ENCODE measurements around the gene MBNL1. TPM values are rescaled to one million over a fixed set of nuclear protein-coding genes. Genes with fewer than 3 reads are reported as not detected.

MBNL1 gene
- polyA plus RNA-seq, 3 donors, result 190 to 204 (median 191) TPM

- no peak for TF ChIP-seq CTCF (IDR thresholded peaks at IDR 0.05)
- peak overlapping the region; percentile 10 to 76 for H3K4me3 Mint-ChIP-seq
- no peak overlapping the region for H3K9ac ChIP-seq (ENCODE audit: insufficient read depth, low read length, poor library complexity, severe bottlenecking)
- intact Hi-C loops (cut with micrococcal nuclease), result no loop called here
- H3K27me3 Mint-ChIP-seq (ENCODE audit: low read depth in 3 of 3), result no peaks in the 10 kb centered on the region
- peaks cover 64% of the 10 kb centered on the region for H3K4me1 Mint-ChIP-seq
- H3K9me3 ChIP-seq (replicated peaks in 1 of 2; ENCODE audit: control insufficient read depth in 1 of 2, insufficient read depth in 1 of 2, low read length in 2 of 2), result no peaks in the 10 kb centered on the region
- DNase-seq, result peak in 2 of 3 donors; percentile 70 to 89
- H4K20me1 ChIP-seq (ENCODE audit: insufficient read depth, low read length), result peaks cover 36% of the 10 kb centered on the region
- H3K27me3 ChIP-seq (ENCODE audit: control insufficient read depth in 2 of 2, insufficient read depth in 2 of 2, low read length in 2 of 2), result no peaks in the 10 kb centered on the region
- H3K4me1 ChIP-seq (ENCODE audit: control insufficient read depth in 1 of 2, insufficient read depth in 2 of 2, low read length in 2 of 2), result peaks cover 54 to 74% of the 10 kb centered on the region in 2 donors
- H2AFZ ChIP-seq (ENCODE audit: insufficient read depth, low read depth, low read length, poor library complexity, severe bottlenecking), result no peak overlapping the region
- H3K36me3 ChIP-seq (replicated peaks in 1 of 2; ENCODE audit: control insufficient read depth in 1 of 2, insufficient read depth in 2 of 2, low read length in 2 of 2), result no peaks in the 10 kb centered on the region
- H3K9me3 Mint-ChIP-seq, result no peaks in the 10 kb centered on the region
- peak overlapping the region in 1 of 3 experiments; percentile 50 for H3K4me3 ChIP-seq (replicated peaks in 1 of 3; ENCODE audit: low read depth in 2 of 3, low read length in 3 of 3)
- H3K27ac Mint-ChIP-seq, result peak overlapping the region; percentile 86 to 97 (median 93)
- peaks cover 0 to 9% of the 10 kb centered on the region in 2 donors for H3K36me3 Mint-ChIP-seq
- H3K79me2 ChIP-seq (ENCODE audit: insufficient read depth, low read length), result peaks cover 87% of the 10 kb centered on the region
- no CpG with 5 or more reads among the region's 3 CpGs for WGBS (ENCODE audit: insufficient coverage)
- H3K27ac ChIP-seq (ENCODE audit: low read depth in 1 of 2, low read length in 2 of 2), result peak overlapping the region in 1 of 2 donors; percentile 67
- peak overlapping the region; percentile 61 for H3K4me2 ChIP-seq (replicated peaks; ENCODE audit: extremely low read depth, low read length, poor library complexity, severe bottlenecking)
Observed at GRCh38 chr3:152252755-152253154, 16.0 kb upstream of the MBNL1 start.

GRCh38 chr3:152253514-152253913 is 15.2 kb upstream of the MBNL1 start:
- Mint-ChIP-seq H3K27me3 (ENCODE audit: low read depth in 3 of 3) (no peaks in the 10 kb centered on the region), H3K4me3 (no peak overlapping the region), H3K4me1 (peaks cover 66% of the 10 kb centered on the region), H3K36me3 (peaks cover 0 to 9% of the 10 kb centered on the region in 2 donors), H3K27ac (peak overlapping the region; percentile 86 to 97 (median 93)), H3K9me3 (no peaks in the 10 kb centered on the region)
- intact Hi-C loops (cut with micrococcal nuclease), result no loop called here
- Histone ChIP-seq H3K27ac (ENCODE audit: low read depth in 1 of 2, low read length in 2 of 2) (peak overlapping the region in 1 of 2 donors; percentile 67), H4K20me1 (ENCODE audit: insufficient read depth, low read length) (peaks cover 40% of the 10 kb centered on the region), H3K4me1 (ENCODE audit: control insufficient read depth in 1 of 2, insufficient read depth in 2 of 2, low read length in 2 of 2) (peaks cover 60 to 75% of the 10 kb centered on the region in 2 donors), H3K9me3 (replicated peaks in 1 of 2; ENCODE audit: control insufficient read depth in 1 of 2, insufficient read depth in 1 of 2, low read length in 2 of 2) (no peaks in the 10 kb centered on the region), H3K36me3 (replicated peaks in 1 of 2; ENCODE audit: control insufficient read depth in 1 of 2, insufficient read depth in 2 of 2, low read length in 2 of 2) (no peaks in the 10 kb centered on the region), H3K4me3 (replicated peaks in 1 of 3; ENCODE audit: low read depth in 2 of 3, low read length in 3 of 3) (peak overlapping the region in 1 of 3 experiments; percentile 50), H3K79me2 (ENCODE audit: insufficient read depth, low read length) (peaks cover 87% of the 10 kb centered on the region), H3K9ac (ENCODE audit: insufficient read depth, low read length, poor library complexity, severe bottlenecking) (no peak overlapping the region), H2AFZ (ENCODE audit: insufficient read depth, low read depth, low read length, poor library complexity, severe bottlenecking) (no peak overlapping the region), H3K27me3 (ENCODE audit: control insufficient read depth in 2 of 2, insufficient read depth in 2 of 2, low read length in 2 of 2) (no peaks in the 10 kb centered on the region), H3K4me2 (replicated peaks; ENCODE audit: extremely low read depth, low read length, poor library complexity, severe bottlenecking) (peak overlapping the region; percentile 61)
- peak in 2 of 3 donors; percentile 68 to 80 for DNase-seq
- TF ChIP-seq CTCF (IDR thresholded peaks at IDR 0.05), result no peak
- no CpG with 5 or more reads among the region's 1 CpG for WGBS (ENCODE audit: insufficient coverage)
